Activated T-helper 17 cell treated with anti-CD3 and anti-CD28 coated beads, Interleukin-2, amount 50 U/mL, for 72 hours (primary cell): ENCODE measurements around the gene COQ6. TPM values are rescaled to one million over a fixed set of nuclear protein-coding genes. Genes with fewer than 3 reads are reported as not detected.
"Not testable (repeated sequence)": the region's sequence is repeated elsewhere in the genome, so short reads cannot be mapped to it uniquely, and the experiment has no call there.

ENCODE experiments used
- ATAC-seq: fragments of 150-1000 bp; cut with Tn5 transposase; replicated peaks from 2 replicates; pipeline ENCODE4 v1.10.0; 2021; ENCODE audit warnings: mild to moderate bottlenecking, moderate library complexity
- H3K27ac Mint-ChIP-seq: one replicate; pipeline ENCODE4 v1.8.0; 2022; ENCODE audit warnings: mixed read lengths
- H3K27me3 Mint-ChIP-seq: one replicate; pipeline ENCODE4 v1.8.0; 2022; ENCODE audit warnings: mixed read lengths
- H3K36me3 Mint-ChIP-seq: one replicate; pipeline ENCODE4 v1.8.0; 2022; ENCODE audit warnings: low read depth, mild to moderate bottlenecking, mixed read lengths
- H3K4me1 Mint-ChIP-seq: one replicate; pipeline ENCODE4 v1.8.0; 2022; ENCODE audit warnings: mixed read lengths
- H3K4me3 Mint-ChIP-seq: one replicate; pipeline ENCODE4 v1.8.0; 2022; ENCODE audit warnings: mild to moderate bottlenecking, mixed read lengths
- H3K9me3 Mint-ChIP-seq: one replicate; pipeline ENCODE4 v1.8.0; 2022; ENCODE audit warnings: mixed read lengths
- total RNA-seq, 2 donors: library from RNA; stranded (reverse); gene quantifications; one replicate each; pipeline ENCODE4 v1.2.3, GENCODE V29; 2022

COQ6 gene
- total RNA-seq, 2 donors from 2014 or later, result 20.6 to 22.6 TPM

DNA sequence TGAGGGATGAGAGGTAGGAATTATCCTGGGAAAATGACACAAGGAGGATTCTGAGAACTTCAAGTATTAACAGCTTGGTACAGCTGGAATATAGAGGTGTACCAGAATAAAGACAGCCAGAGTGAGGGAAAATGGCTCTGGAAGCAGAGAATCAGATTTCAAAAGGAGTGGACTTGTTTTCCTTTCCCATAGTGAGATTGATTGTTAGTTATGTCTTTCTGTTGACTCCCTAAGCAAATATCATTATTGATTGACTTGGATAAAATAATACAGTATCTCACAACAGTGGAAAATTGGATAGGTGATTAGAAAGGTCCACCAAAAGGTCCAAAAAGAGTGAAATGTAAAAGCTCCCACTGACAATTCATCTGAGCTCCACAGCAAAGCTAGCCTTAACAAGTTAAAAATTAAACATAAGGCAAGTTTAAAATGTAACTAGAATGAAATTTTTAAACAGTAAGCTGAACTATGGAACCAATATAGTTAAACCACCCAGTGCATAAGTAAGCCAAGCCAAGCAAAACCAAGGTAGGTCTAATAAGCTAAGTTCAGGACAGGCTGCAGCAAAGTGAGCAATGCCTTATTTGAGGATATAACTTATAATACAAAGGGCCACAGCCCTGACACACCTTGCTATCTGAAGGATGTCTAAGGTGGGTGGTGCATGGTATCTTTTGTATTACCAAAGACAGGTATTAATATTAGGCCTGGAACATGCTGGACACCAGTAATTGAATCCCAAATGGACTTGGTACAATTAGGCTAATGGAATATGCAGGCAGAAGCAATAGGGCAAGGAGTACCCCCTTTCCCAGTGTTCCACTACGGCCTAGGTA is 47.2 kb downstream of the COQ6 start:
- peaks cover 12% of the 10 kb centered on the region for H3K36me3 Mint-ChIP-seq
- H3K4me1 Mint-ChIP-seq, result no peaks in the 10 kb centered on the region
- H3K4me3 Mint-ChIP-seq, result no peak overlapping the region
- no peaks in the 10 kb centered on the region for H3K9me3 Mint-ChIP-seq
- ATAC-seq, result no peak
- no peaks in the 10 kb centered on the region for H3K27me3 Mint-ChIP-seq
- H3K27ac Mint-ChIP-seq, result no peak overlapping the region

DNA sequence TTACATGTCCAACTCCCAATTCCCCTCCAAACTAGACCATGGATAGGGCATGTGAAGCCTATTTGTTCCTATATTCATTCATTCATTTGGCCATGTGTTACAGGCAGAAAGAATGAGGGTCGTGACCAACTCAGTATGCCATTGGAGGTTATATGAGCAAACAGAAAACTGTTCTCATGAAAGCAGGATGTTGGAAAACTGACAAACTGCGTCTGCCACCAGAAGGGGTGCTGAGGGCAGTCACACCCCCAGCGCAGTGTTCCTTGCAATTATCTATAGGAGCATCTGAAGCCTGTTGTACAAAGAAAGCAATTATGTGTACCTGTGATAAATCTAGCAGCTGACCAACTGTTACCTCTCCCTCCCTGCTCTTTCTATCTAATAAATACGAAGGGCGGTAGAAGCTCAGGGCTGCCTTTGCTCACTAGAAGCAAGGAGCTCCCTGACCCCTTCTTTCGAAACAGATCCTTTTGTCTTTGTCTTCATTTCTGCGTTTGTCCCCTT is 47.9 kb downstream of the COQ6 start:
- no peaks in the 10 kb centered on the region for H3K9me3 Mint-ChIP-seq
- no peak for ATAC-seq
- H3K4me1 Mint-ChIP-seq, result no peaks in the 10 kb centered on the region
- H3K27me3 Mint-ChIP-seq, result no peaks in the 10 kb centered on the region
- H3K27ac Mint-ChIP-seq, result no peak overlapping the region
- no peak overlapping the region for H3K4me3 Mint-ChIP-seq
- peaks cover 13% of the 10 kb centered on the region for H3K36me3 Mint-ChIP-seq

DNA sequence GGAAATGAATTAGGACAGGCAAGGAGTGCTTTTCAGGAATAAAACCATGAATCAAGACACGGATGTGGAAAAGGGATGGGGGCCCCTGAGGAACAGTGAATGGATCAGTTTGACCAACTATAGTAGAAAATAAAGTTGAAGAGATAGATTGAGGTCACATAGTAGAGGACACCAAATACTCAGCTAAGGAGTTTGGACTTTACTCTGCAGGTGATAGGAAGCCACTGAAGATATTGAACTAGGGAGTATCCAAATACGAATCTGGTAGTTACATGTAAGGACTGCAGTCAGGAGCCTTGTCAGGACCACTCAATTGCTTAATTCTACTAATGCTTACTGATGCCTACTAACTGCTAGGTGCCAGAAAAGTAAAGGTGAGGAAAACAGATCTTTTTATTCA is 48.6 kb downstream of the COQ6 start:
- Mint-ChIP-seq H3K36me3 (peaks cover 19% of the 10 kb centered on the region), H3K27ac (no peak overlapping the region), H3K27me3 (no peaks in the 10 kb centered on the region), H3K4me1 (no peaks in the 10 kb centered on the region), H3K9me3 (no peaks in the 10 kb centered on the region), H3K4me3 (no peak overlapping the region)
- ATAC-seq, result no peak

DNA sequence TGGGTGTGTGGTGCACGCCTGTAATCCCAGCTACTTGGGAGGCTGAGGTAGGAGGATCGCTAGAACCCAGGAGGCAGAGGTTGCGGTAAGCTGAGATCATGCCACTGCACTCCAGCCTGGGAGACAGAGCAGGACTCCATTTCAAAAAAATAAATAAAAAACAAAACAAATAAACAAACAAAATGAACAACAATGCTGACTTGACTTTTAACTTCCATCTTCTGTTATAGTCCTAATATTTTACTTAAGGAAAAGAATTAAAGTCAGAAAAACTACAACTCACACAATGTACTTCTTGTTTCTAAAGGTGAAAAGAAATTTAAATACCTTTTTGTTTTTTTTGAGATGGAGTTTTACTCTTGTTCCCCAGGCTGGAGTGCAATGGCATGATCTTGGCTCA is 55.6 kb downstream of the COQ6 start:
- H3K27ac Mint-ChIP-seq, H3K4me1 Mint-ChIP-seq, ATAC-seq, H3K27me3 Mint-ChIP-seq, H3K4me3 Mint-ChIP-seq, H3K9me3 Mint-ChIP-seq: not testable (repeated sequence)
- H3K36me3 Mint-ChIP-seq, result peaks cover 30% of the 10 kb centered on the region

DNA sequence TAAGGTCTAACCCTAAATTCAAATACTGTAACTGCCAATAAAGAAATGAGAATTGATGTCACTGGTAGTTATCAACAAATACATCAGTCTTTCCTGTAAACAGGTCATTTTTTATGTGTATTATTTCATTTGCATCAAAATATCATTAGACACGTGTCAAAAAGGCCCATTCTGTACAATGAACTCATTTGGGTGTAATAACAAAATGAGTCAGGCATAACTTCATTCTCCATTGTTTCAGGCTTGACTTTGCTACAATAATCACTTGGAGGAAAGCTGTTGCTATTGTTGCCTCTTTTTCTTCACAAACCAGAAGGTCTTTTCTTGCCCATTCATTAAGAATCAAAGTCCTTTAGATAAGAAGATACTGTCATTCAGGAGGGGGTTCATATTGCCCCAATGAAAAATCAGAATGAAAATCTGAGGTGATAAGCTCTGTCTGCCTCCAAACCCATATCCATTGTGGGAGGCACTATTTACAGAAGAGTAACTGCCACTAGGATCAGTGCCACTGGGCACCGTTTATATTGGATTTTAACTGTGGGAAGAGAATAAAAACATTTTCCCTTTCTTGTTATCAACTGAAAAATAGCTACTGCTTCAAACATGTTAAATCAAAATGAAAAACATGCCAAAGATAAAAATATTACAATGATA is 58.9 kb downstream of the COQ6 start:
- no peaks in the 10 kb centered on the region for H3K4me1 Mint-ChIP-seq
- no peak overlapping the region for H3K4me3 Mint-ChIP-seq
- no peak overlapping the region for H3K27ac Mint-ChIP-seq
- peaks cover 41% of the 10 kb centered on the region for H3K36me3 Mint-ChIP-seq
- ATAC-seq, result no peak
- no peaks in the 10 kb centered on the region for H3K9me3 Mint-ChIP-seq
- H3K27me3 Mint-ChIP-seq, result no peaks in the 10 kb centered on the region

Other genes starting within 250 kb of the COQ6 start
- gene PNMA1, start 235.9 kb upstream of the COQ6 start, total RNA-seq, result 10 to 100 TPM; 37.3 to 41.2 TPM
- 10 to 100 TPM in 1 of 2 donors, 1 to 10 TPM in 1; 4.1 to 10.3 TPM for gene PTGR2, start 98.5 kb upstream of the COQ6 start, total RNA-seq
- gene ZNF410, start 63.4 kb upstream of the COQ6 start, total RNA-seq, result 10 to 100 TPM; 60.5 to 63.1 TPM
- 1 to 10 TPM; 1.7 to 3.2 TPM for gene FAM161B, start 208 bp upstream of the COQ6 start, total RNA-seq
- gene ENTPD5, start 69.0 kb downstream of the COQ6 start, total RNA-seq, result 10 to 100 TPM in 1 of 2 donors, 1 to 10 TPM in 1; 5.6 to 10.4 TPM
- 1 to 10 TPM in 1 of 2 donors, under 1 TPM in 1; 0.91 to 1.2 TPM for gene BBOF1, start 69.0 kb downstream of the COQ6 start, total RNA-seq
- 10 to 100 TPM; 12.3 to 27.2 TPM for gene ALDH6A1, start 134.2 kb downstream of the COQ6 start, total RNA-seq
- gene LIN52, start 134.7 kb downstream of the COQ6 start, total RNA-seq, result 10 to 100 TPM; 15.4 to 19.7 TPM